Prostate gland (tissue), 2 donors: ENCODE measurements around the gene RDH8. TPM values are rescaled to one million over a fixed set of nuclear protein-coding genes. Genes with fewer than 3 reads are reported as not detected.

Experiments used
- DNase-seq: peaks from one replicate; pipeline ENCODE4 v3.0.0-alpha.2; 2019; ENCODE audit warnings: low spot score
- H3K27ac ChIP-seq, 2 donors: fragments of 200-600 bp; sonication (generic); 2 replicates each; pipeline ENCODE4 v1.5.1; 2017 to 2019
- H3K27me3 ChIP-seq: fragments of 200-600 bp; sonication (generic); replicated peaks from 2 replicates; pipeline ENCODE4 v1.5.1; 2019; ENCODE audit not compliant: insufficient read depth
- H3K36me3 ChIP-seq, 2 donors: fragments of 200-600 bp; sonication (generic); 1 replicate in 1 of 2; 2 replicates in 1 of 2; pipeline versions ENCODE4 v1.5.1 to v1.8.1; 2017 to 2019
- H3K4me1 ChIP-seq: fragments of 200-600 bp; sonication (generic); replicated peaks from 2 replicates; pipeline ENCODE4 v1.5.1; 2019
- H3K4me3 ChIP-seq, 2 donors: fragments of 200-600 bp; sonication (generic); 2 replicates each; pipeline ENCODE4 v1.5.1; 2017 to 2019
- H3K9me3 ChIP-seq: fragments of 200-600 bp; sonication (generic); 2 replicates; pipeline ENCODE4 v1.5.1; 2017
- CTCF ChIP-seq, 4 experiments: fragments of 200-600 bp in 2 of 4; fragments of 450-650 bp in 2 of 4; sonication (generic) in 2 of 4; IDR thresholded peaks; 1 replicate in 3 of 4; 2 replicates in 1 of 4; pipeline ENCODE4 v1.5.1; 2016 to 2019; ENCODE audit warnings: antibody characterized with exemption in 4 of 4, mild to moderate bottlenecking in 2 of 4, moderate library complexity in 2 of 4
- POLR2A ChIP-seq: fragments of 450-650 bp; IDR thresholded peaks from one replicate; pipeline ENCODE4 v1.6.1; 2016; ENCODE audit warnings: antibody characterized with exemption, mild to moderate bottlenecking
- POLR2AphosphoS5 ChIP-seq: sonication (generic); formaldehyde crosslinking; IDR thresholded peaks from one replicate; pipeline ENCODE4 v1.6.1; 2017; ENCODE audit warnings: antibody characterized with exemption
- WGBS: methylation state at CpG from one replicate; pipeline ENCODE4 v1.1.5; 2018; 5-methylcytosine and 5-hydroxymethylcytosine counted together
- intact Hi-C: fragments of 100-400 bp; cut with DNase I; formaldehyde crosslinking; loops from one replicate; pipeline ENCODE4 v1.14.2; 2022
- total RNA-seq, 2 donors: library from RNA; depleted of rRNA; stranded (reverse); fragments of >200 nt; gene quantifications; one replicate each; pipeline ENCODE4 v1.1.0, GENCODE V29; 2016

Gene RDH8
- total RNA-seq, 2 donors from 2014 or later = not detected

GRCh38 chr19:9995084-9995483, 18.2 kb upstream of the RDH8 start:
- Histone ChIP-seq H3K4me1 (no peaks in the 10 kb centered on the region), H3K4me3 (no peak overlapping the region), H3K9me3 (no peaks in the 10 kb centered on the region), H3K27me3 (no peaks in the 10 kb centered on the region), H3K27ac (no peak overlapping the region), H3K36me3 (no peaks in the 10 kb centered on the region)
- no peak for TF ChIP-seq POLR2A
- no peak for TF ChIP-seq CTCF (IDR thresholded peaks at IDR 0.05)
- no peak for TF ChIP-seq POLR2AphosphoS5
- intact Hi-C loops = no loop called here
- WGBS = 78% methylated on average over 8 of the region's 8 CpGs
- DNase-seq = no peak

GRCh38 chr19:9995999-9996398, 17.3 kb upstream of the RDH8 start:
- intact Hi-C loops = no loop called here
- no peaks in the 10 kb centered on the region for H3K9me3 ChIP-seq
- no peaks in the 10 kb centered on the region for H3K27me3 ChIP-seq
- H3K36me3 ChIP-seq = no peaks in the 10 kb centered on the region
- no peak overlapping the region for H3K4me3 ChIP-seq
- H3K27ac ChIP-seq = no peak overlapping the region
- H3K4me1 ChIP-seq = no peaks in the 10 kb centered on the region
- TF ChIP-seq POLR2A (no peak), POLR2AphosphoS5 (no peak), CTCF (IDR thresholded peaks at IDR 0.05) (no peak)
- DNase-seq = no peak
- 60% methylated on average over 7 of the region's 7 CpGs for WGBS

- Histone ChIP-seq H3K4me3 (no peak overlapping the region), H3K4me1 (no peaks in the 10 kb centered on the region), H3K9me3 (no peaks in the 10 kb centered on the region), H3K27me3 (no peaks in the 10 kb centered on the region), H3K27ac (no peak overlapping the region), H3K36me3 (no peaks in the 10 kb centered on the region)
- intact Hi-C loops = no loop called here
- TF ChIP-seq CTCF (IDR thresholded peaks at IDR 0.05) = no peak
- no peak for TF ChIP-seq POLR2AphosphoS5
- TF ChIP-seq POLR2A = no peak
- no peak for DNase-seq
- 58% methylated on average over 5 of the region's 5 CpGs for WGBS
Measured at GRCh38 chr19:9996541-9996940, 16.7 kb upstream of the RDH8 start.

- Histone ChIP-seq H3K9me3 (no peaks in the 10 kb centered on the region), H3K27me3 (no peaks in the 10 kb centered on the region), H3K36me3 (no peaks in the 10 kb centered on the region), H3K4me3 (no peak overlapping the region), H3K4me1 (no peaks in the 10 kb centered on the region), H3K27ac (no peak overlapping the region)
- intact Hi-C loops = no loop called here
- WGBS = 16% methylated on average over 13 of the region's 16 CpGs
- DNase-seq = peak; percentile 54
- TF ChIP-seq POLR2AphosphoS5 = no peak
- peak; percentile 35 to 52 (median 39) for TF ChIP-seq CTCF (IDR thresholded peaks at IDR 0.05)
Measured at GRCh38 chr19:10000171-10000826, 13.0 kb upstream of the RDH8 start.

- 77% methylated on average over 5 of the region's 6 CpGs for WGBS
- Histone ChIP-seq H3K4me1 (no peaks in the 10 kb centered on the region), H3K27me3 (no peaks in the 10 kb centered on the region), H3K36me3 (no peaks in the 10 kb centered on the region), H3K27ac (no peak overlapping the region), H3K9me3 (no peaks in the 10 kb centered on the region), H3K4me3 (no peak overlapping the region)
- no peak for TF ChIP-seq POLR2AphosphoS5
- TF ChIP-seq CTCF (IDR thresholded peaks at IDR 0.05) = no peak
- no peak for TF ChIP-seq POLR2A
- intact Hi-C loops = no loop called here
- DNase-seq = no peak
Measured at GRCh38 chr19:10001899-10002298, 11.4 kb upstream of the RDH8 start.
